Thyroid gland (tissue), 4 donors: ENCODE data around the gene CEP131.

Experiments used
- CTCF ChIP-seq, 6 experiments: fragments of 200-600 bp in 3 of 6; fragments of 450-650 bp in 3 of 6; sonication (generic) in 3 of 6; IDR thresholded peaks; one replicate each; pipeline ENCODE4 v1.5.1; 2016 to 2019; ENCODE audit warnings: antibody characterized with exemption in 6 of 6, mild to moderate bottlenecking in 2 of 6, inconsistent platforms in 1 of 6, moderate library complexity in 1 of 6
- POLR2A ChIP-seq, 2 donors: fragments of 450-650 bp; IDR thresholded peaks; one replicate each; pipeline ENCODE4 v1.6.1; 2017; ENCODE audit warnings: antibody characterized with exemption in 2 of 2, mild to moderate bottlenecking in 2 of 2, moderate library complexity in 1 of 2

GRCh38 chr17:81246679-81247338, 24.0 kb upstream of the CEP131 start:
- TF ChIP-seq CTCF (IDR thresholded peaks at IDR 0.05) (no peak), POLR2A (IDR thresholded peaks at IDR 0.05) (no peak)
